ENCODE results near the gene TPSG1. TPM values are rescaled to one million over a fixed set of nuclear protein-coding genes. Genes with fewer than 3 reads are reported as not detected.
"Not testable (repeated sequence)": the region's sequence is repeated elsewhere in the genome, so short reads cannot be mapped to it uniquely, and the experiment has no call there.

Gene TPSG1
- total RNA-seq, 6 experiments from 2014 or later, result 0.20 to 0.43 (median 0.43) TPM; not detected in 3

GRCh38 chr16:1245452-1246020 is 20.5 kb upstream of the TPSG1 start:
- 46% methylated on average over 6 of the region's 22 CpGs for WGBS (ENCODE audit: insufficient coverage, low coverage, low lambda C conversion rate, missing lambda C conversion rate)
- H3K9me3 ChIP-seq, result no peaks in the 10 kb centered on the region
- intact Hi-C loops (cut with DNase I), result no loop called here
- ATAC-seq, result no peak
- H3K4me3 ChIP-seq, result no peak overlapping the region
- H3K27me3 ChIP-seq, result no peaks in the 10 kb centered on the region
- no peak for DNase-seq
- no peaks in the 10 kb centered on the region for H3K36me3 ChIP-seq
- no peak overlapping the region for H3K27ac ChIP-seq
- H3K4me1 ChIP-seq, result no peaks in the 10 kb centered on the region
- no peak for TF ChIP-seq CTCF (IDR thresholded peaks at IDR 0.05)
- no peak for TF ChIP-seq POLR2A (IDR thresholded peaks at IDR 0.05)

GRCh38 chr16:1244881-1245280 is 19.8 kb upstream of the TPSG1 start:
- Histone ChIP-seq H3K4me3 (no peak overlapping the region), H3K4me1 (no peaks in the 10 kb centered on the region), H3K27ac (no peak overlapping the region), H3K27me3 (no peaks in the 10 kb centered on the region), H3K36me3 (no peaks in the 10 kb centered on the region), H3K9me3 (no peaks in the 10 kb centered on the region)
- TF ChIP-seq CTCF (IDR thresholded peaks at IDR 0.05) (no peak), POLR2A (IDR thresholded peaks at IDR 0.05) (no peak)
- WGBS (ENCODE audit: insufficient coverage, low coverage, low lambda C conversion rate, missing lambda C conversion rate), result 22% methylated on average over 3 of the region's 12 CpGs
- DNase-seq, result no peak
- peak in 2 of 4 donors; percentile 22 to 44 for ATAC-seq
- intact Hi-C loops (cut with DNase I), result no loop called here

- H3K27me3 ChIP-seq; ATAC-seq; H3K36me3 ChIP-seq; intact Hi-C loops (cut with DNase I); H3K4me1 ChIP-seq; H3K9me3 ChIP-seq; H3K4me3 ChIP-seq; H3K27ac ChIP-seq; DNase-seq: not testable (repeated sequence)
- 60% methylated on average over 7 of the region's 32 CpGs for WGBS (ENCODE audit: insufficient coverage, low coverage, low lambda C conversion rate, missing lambda C conversion rate)
These were observed 19.1 kb upstream of the TPSG1 start for GRCh38 chr16:1243907-1244850.

GRCh38 chr16:1243363-1243762 is 18.3 kb upstream of the TPSG1 start:
- intact Hi-C loops (cut with DNase I); DNase-seq: not testable (repeated sequence)
- WGBS (ENCODE audit: insufficient coverage, low coverage, low lambda C conversion rate, missing lambda C conversion rate), result 23% methylated on average over 6 of the region's 11 CpGs

DNA sequence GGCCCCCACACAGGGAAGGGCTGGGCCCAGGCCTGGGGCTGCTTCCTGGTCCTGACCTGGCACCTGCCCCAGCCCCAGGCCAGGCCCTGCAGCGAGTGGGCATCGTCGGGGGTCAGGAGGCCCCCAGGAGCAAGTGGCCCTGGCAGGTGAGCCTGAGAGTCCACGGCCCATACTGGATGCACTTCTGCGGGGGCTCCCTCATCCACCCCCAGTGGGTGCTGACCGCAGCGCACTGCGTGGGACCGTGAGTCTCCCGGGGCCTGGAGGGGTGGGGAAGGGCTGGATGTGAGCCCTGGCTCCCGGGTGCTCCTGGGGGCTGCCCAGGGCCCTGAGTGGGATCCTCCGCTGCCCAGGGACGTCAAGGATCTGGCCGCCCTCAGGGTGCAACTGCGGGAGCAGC is 16.0 kb upstream of the TPSG1 start:
- no CpG with 5 or more reads among the region's 15 CpGs for WGBS (ENCODE audit: insufficient coverage, low coverage, low lambda C conversion rate, missing lambda C conversion rate)
- ATAC-seq, result not testable (repeated sequence)

More at GRCh38 chr16:1243363-1243762, 18.3 kb upstream of the TPSG1 start:
- H3K27ac ChIP-seq, H3K36me3 ChIP-seq, ATAC-seq, H3K9me3 ChIP-seq, H3K27me3 ChIP-seq, H3K4me3 ChIP-seq, H3K4me1 ChIP-seq: not testable (repeated sequence)

GRCh38 chr16:1240436-1240835 is 15.4 kb upstream of the TPSG1 start, which contains the start of gene TPSAB1:
Gene TPSAB1 (plus strand): TSS chr16:1240705. CDS start chr16:1240939, 234 bp downstream.
- DNase-seq; ATAC-seq; H3K4me3 ChIP-seq; H3K27ac ChIP-seq; H3K27me3 ChIP-seq; H3K9me3 ChIP-seq; H3K4me1 ChIP-seq; H3K36me3 ChIP-seq; intact Hi-C loops (cut with DNase I): not testable (repeated sequence)
- no CpG with 5 or more reads among the region's 12 CpGs for WGBS (ENCODE audit: insufficient coverage, low coverage, low lambda C conversion rate, missing lambda C conversion rate)

More for the DNA sequence above, 16.0 kb upstream of the TPSG1 start:
- H3K27ac ChIP-seq; H3K36me3 ChIP-seq; H3K9me3 ChIP-seq; intact Hi-C loops (cut with DNase I); H3K4me3 ChIP-seq; H3K27me3 ChIP-seq; DNase-seq; H3K4me1 ChIP-seq: not testable (repeated sequence)

DNA sequence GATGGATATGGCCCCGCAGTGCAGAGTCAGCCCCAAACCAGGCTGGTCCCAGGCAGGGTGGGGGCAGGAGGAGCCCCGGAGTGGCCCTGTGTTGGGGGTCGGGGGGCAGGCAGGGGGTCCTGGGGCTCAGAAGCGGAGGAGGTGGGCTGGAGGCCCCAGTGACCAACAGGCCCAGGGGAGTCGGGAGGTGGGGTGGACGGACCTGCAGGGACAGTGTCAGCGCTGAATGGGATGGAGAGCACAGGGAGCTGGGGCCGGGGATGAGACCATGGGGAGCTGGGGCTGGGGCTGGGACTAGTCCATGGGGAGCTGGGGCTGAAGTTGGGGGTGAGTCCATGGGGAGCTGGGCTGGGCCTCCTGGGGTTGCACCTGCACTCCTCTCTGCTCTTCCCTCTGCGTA is 14.5 kb upstream of the TPSG1 start:
- ATAC-seq, result peak in 1 of 4 donors; percentile 2
- H3K4me1 ChIP-seq; H3K36me3 ChIP-seq; H3K9me3 ChIP-seq; intact Hi-C loops (cut with DNase I); H3K4me3 ChIP-seq; H3K27ac ChIP-seq; H3K27me3 ChIP-seq; DNase-seq: not testable (repeated sequence)
- WGBS (ENCODE audit: insufficient coverage, low coverage, low lambda C conversion rate, missing lambda C conversion rate), result 62% methylated on average over 2 of the region's 9 CpGs

- 73% methylated on average over 2 of the region's 23 CpGs for WGBS (ENCODE audit: insufficient coverage, low coverage, low lambda C conversion rate, missing lambda C conversion rate)
- H3K4me1 ChIP-seq; H3K4me3 ChIP-seq; H3K27ac ChIP-seq; H3K36me3 ChIP-seq; H3K27me3 ChIP-seq; intact Hi-C loops (cut with DNase I); DNase-seq; ATAC-seq; H3K9me3 ChIP-seq: not testable (repeated sequence)
These were observed 13.8 kb upstream of the TPSG1 start for GRCh38 chr16:1238909-1239308.
